OCI-LY3 (cell line): Measurements from ENCODE around the gene LRP1B.

ENCODE experiments used
- EZH2phosphoT487 ChIP-seq: fragments of 200-600 bp; shearing (Covaris generic); IDR thresholded peaks from 2 replicates; pipeline ENCODE4 v1.6.1; 2018; ENCODE audit warnings: antibody characterized with exemption, mixed run types, low read depth
- TF ChIP-seq, protein P1 (sequence below): fragments of 200-600, 300-600 bp; sonication (generic); IDR thresholded peaks from 2 replicates; pipeline ENCODE4 v1.5.1; 2014; ENCODE audit warnings: antibody characterized with exemption, low read length, low read depth

DNA sequence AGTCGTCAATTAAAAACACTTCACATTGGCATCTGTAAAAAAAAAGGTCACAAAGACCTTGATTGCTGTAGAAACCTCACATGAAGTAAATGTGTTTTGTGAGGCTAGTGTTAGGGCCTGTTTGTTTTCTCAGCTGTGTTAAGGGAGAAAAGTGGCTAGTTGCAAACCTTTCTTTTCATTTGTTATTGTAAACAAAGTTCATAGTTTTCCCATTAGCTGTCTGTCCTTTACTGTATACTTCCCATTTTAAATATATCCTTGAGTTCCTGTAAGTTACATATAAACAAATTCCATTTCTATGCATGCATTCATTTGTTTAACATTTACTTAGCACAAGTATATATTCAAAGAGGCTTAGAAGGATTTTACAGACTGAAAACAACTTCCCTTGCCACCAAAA is 1250.2 kb downstream of the LRP1B start:
- TF ChIP-seq, protein P1, sequence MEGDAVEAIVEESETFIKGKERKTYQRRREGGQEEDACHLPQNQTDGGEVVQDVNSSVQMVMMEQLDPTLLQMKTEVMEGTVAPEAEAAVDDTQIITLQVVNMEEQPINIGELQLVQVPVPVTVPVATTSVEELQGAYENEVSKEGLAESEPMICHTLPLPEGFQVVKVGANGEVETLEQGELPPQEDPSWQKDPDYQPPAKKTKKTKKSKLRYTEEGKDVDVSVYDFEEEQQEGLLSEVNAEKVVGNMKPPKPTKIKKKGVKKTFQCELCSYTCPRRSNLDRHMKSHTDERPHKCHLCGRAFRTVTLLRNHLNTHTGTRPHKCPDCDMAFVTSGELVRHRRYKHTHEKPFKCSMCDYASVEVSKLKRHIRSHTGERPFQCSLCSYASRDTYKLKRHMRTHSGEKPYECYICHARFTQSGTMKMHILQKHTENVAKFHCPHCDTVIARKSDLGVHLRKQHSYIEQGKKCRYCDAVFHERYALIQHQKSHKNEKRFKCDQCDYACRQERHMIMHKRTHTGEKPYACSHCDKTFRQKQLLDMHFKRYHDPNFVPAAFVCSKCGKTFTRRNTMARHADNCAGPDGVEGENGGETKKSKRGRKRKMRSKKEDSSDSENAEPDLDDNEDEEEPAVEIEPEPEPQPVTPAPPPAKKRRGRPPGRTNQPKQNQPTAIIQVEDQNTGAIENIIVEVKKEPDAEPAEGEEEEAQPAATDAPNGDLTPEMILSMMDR = no peak
- no peak for TF ChIP-seq EZH2phosphoT487
